Stimulated activated naive CD8-positive, alpha-beta T cell treated with anti-CD3 and anti-CD28 coated beads, Interleukin-15, amount 100 ng/mL, for 72 hours (primary cell): ENCODE measurements around the gene LAMB4.

Source experiments
- ATAC-seq: fragments of 150-1000 bp; cut with Tn5 transposase; 2 replicates; pipeline ENCODE4 v1.10.0; 2021; ENCODE audit warnings: mild to moderate bottlenecking, moderate library complexity
- DNase-seq, 2 donors: peaks; one replicate each; pipeline ENCODE4 v3.0.0; 2021 to 2022
- H3K27ac Mint-ChIP-seq, 2 donors: one replicate each; pipeline ENCODE4 v1.8.0; 2022; ENCODE audit warnings: mild to moderate bottlenecking in 2 of 2, mixed read lengths in 2 of 2, moderate library complexity in 2 of 2
- H3K27me3 Mint-ChIP-seq: one replicate; pipeline ENCODE4 v1.8.0; 2022; ENCODE audit warnings: mixed read lengths
- H3K4me1 Mint-ChIP-seq: one replicate; pipeline ENCODE4 v1.8.0; 2022; ENCODE audit warnings: mild to moderate bottlenecking, mixed read lengths
- H3K4me3 Mint-ChIP-seq, 2 donors: one replicate each; pipeline ENCODE4 v1.8.0; 2022; ENCODE audit warnings: mild to moderate bottlenecking in 2 of 2, mixed read lengths in 2 of 2, moderate library complexity in 1 of 2
- H3K9me3 Mint-ChIP-seq, 2 donors: one replicate each; pipeline ENCODE4 v1.8.0; 2022; ENCODE audit warnings: mixed read lengths in 2 of 2

Gene LAMB4

DNA sequence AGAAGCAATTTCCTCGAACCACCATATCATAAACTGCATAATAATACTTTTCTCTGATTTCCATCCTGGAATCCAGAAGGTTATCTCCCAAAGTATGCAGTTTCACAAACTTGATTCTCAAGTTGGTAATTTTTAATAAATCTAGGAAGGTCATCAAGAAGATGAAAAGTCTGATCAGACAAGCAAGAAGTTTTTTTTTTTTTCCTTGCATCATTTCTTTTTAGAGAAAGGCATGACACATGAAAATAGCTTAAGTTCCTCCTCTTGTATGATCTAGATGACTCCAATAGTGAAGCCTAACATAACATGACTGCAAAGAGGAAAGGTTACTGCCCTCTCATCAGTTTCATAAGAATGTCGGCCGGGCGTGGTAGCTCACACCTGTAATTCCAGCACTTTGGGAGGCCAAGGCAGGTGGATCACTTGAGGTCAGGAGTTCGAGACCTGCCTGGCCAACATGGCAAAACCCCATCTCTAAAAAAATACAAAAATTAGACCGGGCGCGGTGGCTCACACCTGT lies 149.4 kb downstream of the LAMB4 start:
- Mint-ChIP-seq H3K4me3 (no peak overlapping the region), H3K27ac (no peak overlapping the region), H3K4me1 (no peaks in the 10 kb centered on the region), H3K9me3 (no peaks in the 10 kb centered on the region), H3K27me3 (peaks cover 8% of the 10 kb centered on the region)
- DNase-seq (no peak), ATAC-seq (no peak)

DNA sequence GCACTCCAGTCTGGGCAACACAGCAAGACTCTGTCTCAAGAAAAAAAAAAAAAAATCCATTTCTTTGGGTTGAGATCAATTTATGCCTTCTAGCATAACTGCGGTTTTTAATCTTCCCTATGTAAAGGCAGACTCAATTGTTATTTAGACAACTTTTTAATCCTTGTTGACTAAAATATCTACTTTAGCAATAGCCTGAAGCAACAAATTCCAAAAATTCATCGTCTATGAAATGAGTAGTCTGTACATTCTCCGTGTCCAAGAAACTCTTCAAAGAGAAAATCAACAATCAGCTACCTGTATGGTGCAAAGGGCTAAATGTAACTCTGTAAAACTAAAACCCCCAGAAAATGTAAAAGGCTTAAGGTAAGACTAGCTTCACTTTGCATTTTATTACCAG lies 150.0 kb downstream of the LAMB4 start:
- H3K27me3 Mint-ChIP-seq, result peaks cover 14% of the 10 kb centered on the region
- no peak overlapping the region for H3K27ac Mint-ChIP-seq
- no peaks in the 10 kb centered on the region for H3K4me1 Mint-ChIP-seq
- ATAC-seq, result no peak
- DNase-seq, result no peak
- no peaks in the 10 kb centered on the region for H3K9me3 Mint-ChIP-seq
- H3K4me3 Mint-ChIP-seq, result no peak overlapping the region

DNA sequence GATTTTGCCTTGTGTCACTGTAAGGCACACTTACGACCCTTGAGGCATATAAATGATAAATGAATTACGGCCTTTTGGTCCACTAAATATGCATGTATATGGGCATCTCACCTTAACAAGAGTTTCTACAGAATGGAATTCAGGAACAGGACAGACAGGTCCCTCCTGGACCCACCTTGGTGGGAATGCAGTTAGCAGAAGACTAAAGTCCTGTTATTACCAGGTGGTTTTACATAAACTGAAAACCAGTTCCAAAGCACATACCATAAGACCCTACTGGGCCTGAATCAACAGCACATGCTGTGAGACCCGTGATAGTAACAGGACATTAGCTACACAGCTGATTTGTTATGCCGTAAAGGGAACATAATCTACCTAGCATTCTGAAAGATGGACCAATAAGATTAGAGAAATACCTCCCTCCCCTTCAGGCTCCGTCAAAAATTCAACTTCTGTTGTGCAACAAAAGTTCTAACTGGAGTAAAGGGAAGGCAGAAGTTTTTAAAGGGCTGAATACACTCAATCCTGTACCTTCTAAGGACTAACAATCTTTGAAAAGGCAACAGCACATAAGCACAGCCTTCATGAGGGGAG lies 151.2 kb downstream of the LAMB4 start:
- H3K27me3 Mint-ChIP-seq, result peaks cover 14% of the 10 kb centered on the region
- H3K27ac Mint-ChIP-seq, result no peak overlapping the region
- no peaks in the 10 kb centered on the region for H3K4me1 Mint-ChIP-seq
- DNase-seq (no peak), ATAC-seq (no peak)
- H3K9me3 Mint-ChIP-seq, result no peaks in the 10 kb centered on the region
- H3K4me3 Mint-ChIP-seq, result no peak overlapping the region

DNA sequence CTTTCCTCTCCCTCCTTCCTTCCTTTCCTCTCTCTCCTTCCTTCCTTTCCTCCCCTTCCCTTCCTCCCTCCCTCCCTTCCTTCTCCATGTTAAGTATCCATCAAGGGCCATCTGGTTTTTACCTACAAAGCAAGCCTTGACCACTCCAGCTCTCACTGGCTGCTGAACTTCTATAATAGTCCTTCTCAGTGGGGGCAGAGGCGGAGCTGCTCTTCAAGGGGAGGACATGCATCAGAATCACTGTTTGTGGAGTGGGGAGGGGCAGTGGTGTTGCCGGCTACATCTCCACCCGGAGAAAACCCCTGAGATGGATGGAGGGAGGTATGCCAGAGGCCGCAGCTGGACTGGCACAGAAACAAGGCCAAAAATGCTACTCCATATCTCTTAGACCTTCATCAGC lies 153.1 kb downstream of the LAMB4 start:
- ATAC-seq, result no peak
- Mint-ChIP-seq H3K9me3 (no peaks in the 10 kb centered on the region), H3K27me3 (peaks cover 14% of the 10 kb centered on the region), H3K27ac (peak overlapping the region in 1 of 2 donors; percentile 19), H3K4me3 (no peak overlapping the region), H3K4me1 (no peaks in the 10 kb centered on the region)
- DNase-seq, result no peak

DNA sequence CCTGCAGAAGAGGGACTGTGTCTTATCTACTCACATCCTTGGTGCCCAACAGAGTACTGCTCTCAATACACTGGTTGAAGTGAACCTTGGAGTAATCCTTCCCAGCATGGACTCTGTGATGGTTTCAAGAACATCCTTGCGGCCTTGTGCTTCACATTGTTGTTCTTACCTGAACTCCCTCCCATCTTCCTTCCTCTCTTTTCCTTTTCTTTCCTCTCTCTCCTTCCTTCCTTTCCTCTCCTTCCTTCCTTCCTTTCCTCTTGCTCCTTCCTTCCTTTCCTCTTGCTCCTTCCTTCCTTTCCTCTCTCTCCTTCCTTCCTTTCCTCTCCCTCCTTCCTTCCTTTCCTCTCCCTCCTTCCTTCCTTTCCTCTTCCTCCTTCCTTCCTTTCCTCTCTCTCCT lies 153.5 kb downstream of the LAMB4 start:
- H3K9me3 Mint-ChIP-seq, result no peaks in the 10 kb centered on the region
- peaks cover 14% of the 10 kb centered on the region for H3K27me3 Mint-ChIP-seq
- H3K4me3 Mint-ChIP-seq, result no peak overlapping the region
- no peak for DNase-seq
- no peak for ATAC-seq
- H3K27ac Mint-ChIP-seq, result no peak overlapping the region
- H3K4me1 Mint-ChIP-seq, result no peaks in the 10 kb centered on the region

- H3K27me3 Mint-ChIP-seq, result peaks cover 14% of the 10 kb centered on the region
- no peaks in the 10 kb centered on the region for H3K4me1 Mint-ChIP-seq
- H3K27ac Mint-ChIP-seq, result no peak overlapping the region
- H3K4me3 Mint-ChIP-seq, result no peak overlapping the region
- H3K9me3 Mint-ChIP-seq, result no peaks in the 10 kb centered on the region
- DNase-seq (no peak), ATAC-seq (no peak)
Observed at GRCh38 chr7:107975394-107976013, 154.7 kb downstream of the LAMB4 start.

GRCh38 chr7:107973861-107974260 lies 156.3 kb downstream of the LAMB4 start:
- H3K4me1 Mint-ChIP-seq, result no peaks in the 10 kb centered on the region
- H3K9me3 Mint-ChIP-seq, result no peaks in the 10 kb centered on the region
- peaks cover 14% of the 10 kb centered on the region for H3K27me3 Mint-ChIP-seq
- H3K4me3 Mint-ChIP-seq, result no peak overlapping the region
- no peak for ATAC-seq
- no peak overlapping the region for H3K27ac Mint-ChIP-seq
- DNase-seq, result no peak
